Measurements from ENCODE around the gene IRF1.
A peak's percentile ranks its signal among the peaks of the same experiment; 100 is the strongest.
"Not testable (repeated sequence)": the region's sequence is repeated elsewhere in the genome, so short reads cannot be mapped to it uniquely, and the experiment has no call there.

IRF1 gene

GRCh38 chr5:132486318-132487094 lies 4.1 kb downstream of the IRF1 start:
- DNase-seq, result no peak

- DNase-seq, result no peak
Observed at GRCh38 chr5:132485641-132486317, 4.8 kb downstream of the IRF1 start.

- not testable (repeated sequence) for DNase-seq
Observed at GRCh38 chr5:132484876-132485640, 5.5 kb downstream of the IRF1 start.

- DNase-seq, result no peak
Observed at GRCh38 chr5:132484391-132484725, 6.2 kb downstream of the IRF1 start.

GRCh38 chr5:132483661-132484390 lies 6.7 kb downstream of the IRF1 start:
- DNase-seq, result no peak

- DNase-seq, result no peak
Observed at GRCh38 chr5:132483101-132483500, 7.5 kb downstream of the IRF1 start.

- no peak for DNase-seq
Observed at GRCh38 chr5:132481596-132482211, 8.9 kb downstream of the IRF1 start.

- no peak for DNase-seq
Observed at GRCh38 chr5:132480893-132481595, 9.5 kb downstream of the IRF1 start.

- DNase-seq, result no peak
Observed at GRCh38 chr5:132480546-132480892, 10.1 kb downstream of the IRF1 start.

GRCh38 chr5:132480042-132480441 lies 10.5 kb downstream of the IRF1 start:
- DNase-seq, result no peak

- DNase-seq, result no peak
Observed at GRCh38 chr5:132479111-132479951, 11.2 kb downstream of the IRF1 start.

- DNase-seq, result no peak
Observed at GRCh38 chr5:132478366-132478871, 12.2 kb downstream of the IRF1 start.

- no peak for DNase-seq
Observed at GRCh38 chr5:132477784-132478365, 12.7 kb downstream of the IRF1 start.

- peak in 1 of 2 experiments; percentile 15 for DNase-seq
Observed at GRCh38 chr5:132476876-132477781, 13.4 kb downstream of the IRF1 start.

- no peak for DNase-seq
Observed at GRCh38 chr5:132475987-132476875, 14.3 kb downstream of the IRF1 start.

GRCh38 chr5:132475497-132475882 lies 15.1 kb downstream of the IRF1 start:
- DNase-seq, result no peak

GRCh38 chr5:132474881-132475496 lies 15.6 kb downstream of the IRF1 start:
- DNase-seq, result no peak
